Measurements from ENCODE around the gene RS1. TPM values are rescaled to one million over a fixed set of nuclear protein-coding genes. Genes with fewer than 3 reads are reported as not detected.

The RS1 gene
- total and polyA plus RNA-seq, 7 experiments from 2014 or later: not detected

GRCh38 chrX:18591834-18592233 is 80.1 kb downstream of the RS1 start:
- Histone ChIP-seq H3K27me3 (ENCODE audit: control insufficient read depth in 2 of 2, insufficient read depth in 2 of 2, low read length in 2 of 2) (no peaks in the 10 kb centered on the region), H3K4me3 (ENCODE audit: low read length) (no peak overlapping the region), H3K4me1 (ENCODE audit: control insufficient read depth in 2 of 2, insufficient read depth in 2 of 2, low read length in 2 of 2) (no peaks in the 10 kb centered on the region), H3K27ac (ENCODE audit: low read depth, low read length) (no peak overlapping the region), H3K36me3 (ENCODE audit: control insufficient read depth in 2 of 3, insufficient read depth in 3 of 3, low read length in 3 of 3) (no peaks in the 10 kb centered on the region), H3K9me3 (ENCODE audit: control insufficient read depth in 2 of 3, low read length in 3 of 3) (no peaks in the 10 kb centered on the region)
- ChIA-PET CTCF (no interaction called here), POLR2A (no interaction called here)
- H3K4me3 Mint-ChIP-seq: no peak overlapping the region
- no peak for DNase-seq
- no peak for ATAC-seq
- H3K4me1 Mint-ChIP-seq: peaks cover 0 to 10% (median 0%) of the 10 kb centered on the region in 7 donors
- H3K27me3 Mint-ChIP-seq: no peaks in the 10 kb centered on the region
- peaks cover 0 to 5% (median 0%) of the 10 kb centered on the region in 11 donors for H3K9me3 Mint-ChIP-seq
- H3K27ac Mint-ChIP-seq: peak overlapping the region in 1 of 9 donors; percentile 39
- intact Hi-C loops (cut with micrococcal nuclease): no loop called here
- H3K36me3 Mint-ChIP-seq: peaks cover 0 to 26% (median 21%) of the 10 kb centered on the region in 5 donors

Other genes starting within 250 kb of the RS1 start
- gene CDKL5, start 246.5 kb downstream of the RS1 start, total RNA-seq: 1 to 10 TPM; 1.2 to 7.0 (median 5.8) TPM
- gene CDKL5, start 246.5 kb downstream of the RS1 start, polyA plus RNA-seq: 1 to 10 TPM; 1.9 to 2.3 TPM
- under 1 TPM in 3 of 5 experiments, not detected in 2; 0.57 to 0.72 (median 0.62) TPM for gene PPEF1, start 35.5 kb upstream of the RS1 start, total RNA-seq
- gene PPEF1, start 35.5 kb upstream of the RS1 start, polyA plus RNA-seq: under 1 TPM in 1 of 2 donors, not detected in 1; 0.12 TPM